WTC11 (cell line): ENCODE measurements around the gene PIK3CA. TPM values are rescaled to one million over a fixed set of nuclear protein-coding genes. Genes with fewer than 3 reads are reported as not detected.

Experiments
- ATAC-seq: fragments of 200-7000 bp; cut with Tn5 transposase; 2 replicates; pipeline ENCODE4 v1.10.0; 2021; ENCODE audit warnings: mild to moderate bottlenecking, moderate library complexity
- CTCF ChIA-PET: fragments of 300-600 bp; sonication (Branson Sonifier 250); formaldehyde crosslinking; loops from one replicate; lab custom pipeline; 2021; ENCODE audit warnings: antibody characterized with exemption; lab: Charles Lee
- POLR2A ChIA-PET: fragments of 350-600 bp; sonication (Branson Sonifier 250); formaldehyde crosslinking; loops from one replicate; lab custom pipeline; 2021; ENCODE audit warnings: antibody characterized with exemption; lab: Charles Lee
- DNase-seq: peaks from one replicate; pipeline ENCODE4 v3.0.0; 2021; ENCODE audit warnings: low spot score
- H3K27ac Mint-ChIP-seq: 2 replicates; pipeline ENCODE4 v1.8.0; 2021; ENCODE audit warnings: mixed read lengths
- H3K27me3 Mint-ChIP-seq: 2 replicates; pipeline ENCODE4 v1.8.0; 2021; ENCODE audit warnings: low read depth, mild to moderate bottlenecking, moderate library complexity, mixed read lengths
- H3K36me3 Mint-ChIP-seq: 2 replicates; pipeline ENCODE4 v1.8.0; 2021; ENCODE audit warnings: mixed read lengths
- H3K4me1 Mint-ChIP-seq: 2 replicates; pipeline ENCODE4 v1.8.0; 2022; ENCODE audit warnings: mixed read lengths
- H3K4me3 Mint-ChIP-seq: 2 replicates; pipeline ENCODE4 v1.8.0; 2021; ENCODE audit warnings: mild to moderate bottlenecking, moderate library complexity, mixed read lengths
- H3K9me3 Mint-ChIP-seq: 2 replicates; pipeline ENCODE4 v1.8.0; 2021; ENCODE audit warnings: mixed read lengths
- CREM ChIP-seq: sonication (generic); formaldehyde crosslinking; IDR thresholded peaks from 2 replicates; pipeline ENCODE4 v1.8.1; 2022; ENCODE audit warnings: mild to moderate bottlenecking, missing genetic modification reagents, moderate library complexity
- E2F1 ChIP-seq: sonication (generic); formaldehyde crosslinking; IDR thresholded peaks from 2 replicates; pipeline ENCODE4 v1.8.0; 2022; ENCODE audit warnings: mild to moderate bottlenecking, missing genetic modification reagents
- FOXP1 ChIP-seq: sonication (generic); formaldehyde crosslinking; IDR thresholded peaks from 2 replicates; pipeline ENCODE4 v1.8.0; 2022; ENCODE audit warnings: missing genetic modification reagents, mild to moderate bottlenecking, moderate library complexity, borderline replicate concordance
- FOXP4 ChIP-seq: sonication (generic); formaldehyde crosslinking; IDR thresholded peaks from 2 replicates; pipeline ENCODE4 v1.8.0; 2022; ENCODE audit warnings: mild to moderate bottlenecking, missing genetic modification reagents
- HMGXB4 ChIP-seq: sonication (generic); formaldehyde crosslinking; IDR thresholded peaks from 2 replicates; pipeline ENCODE4 v1.8.1; 2023; ENCODE audit warnings: mild to moderate bottlenecking, moderate library complexity, missing genetic modification reagents
- IRF2 ChIP-seq: sonication (generic); formaldehyde crosslinking; IDR thresholded peaks from 2 replicates; pipeline ENCODE4 v1.8.0; 2022; ENCODE audit warnings: low read depth, missing genetic modification reagents, borderline replicate concordance
- JUN ChIP-seq: sonication (generic); formaldehyde crosslinking; IDR thresholded peaks from 2 replicates; pipeline ENCODE4 v1.8.0; 2023; ENCODE audit warnings: mild to moderate bottlenecking, missing genetic modification reagents
- KAT7 ChIP-seq: sonication (generic); formaldehyde crosslinking; IDR thresholded peaks from 2 replicates; pipeline ENCODE4 v1.8.1; 2023; ENCODE audit warnings: missing genetic modification reagents, mild to moderate bottlenecking, borderline replicate concordance
- RELA ChIP-seq: sonication (generic); formaldehyde crosslinking; IDR thresholded peaks from 2 replicates; pipeline ENCODE4 v1.8.1; 2022; ENCODE audit warnings: missing genetic modification reagents, mild to moderate bottlenecking, borderline replicate concordance
- SP1 ChIP-seq: sonication (generic); formaldehyde crosslinking; conservative IDR thresholded peaks from 2 replicates; pipeline ENCODE4 v1.8.1; 2022; ENCODE audit warnings: missing genetic modification reagents
- TEAD1 ChIP-seq: sonication (generic); formaldehyde crosslinking; IDR thresholded peaks from 2 replicates; pipeline ENCODE4 v1.8.0; 2022; ENCODE audit warnings: mild to moderate bottlenecking, missing genetic modification reagents
- ZNF219 ChIP-seq: sonication (generic); formaldehyde crosslinking; IDR thresholded peaks from 2 replicates; pipeline ENCODE4 v1.8.0; 2023; ENCODE audit warnings: missing genetic modification reagents, mild to moderate bottlenecking, borderline replicate concordance
- ZNF232 ChIP-seq: sonication (generic); formaldehyde crosslinking; IDR thresholded peaks from 2 replicates; pipeline ENCODE4 v1.8.0; 2022; ENCODE audit warnings: mild to moderate bottlenecking, missing genetic modification reagents
- ZNF396 ChIP-seq: fragments of 250-450 bp; sonication (Bioruptor Pico); IDR thresholded peaks from 2 replicates; pipeline ENCODE4 v1.8.0; 2021; ENCODE audit warnings: mild to moderate bottlenecking, moderate library complexity, borderline replicate concordance
- ZNF416 ChIP-seq: fragments of 250-450 bp; sonication (Bioruptor Pico); IDR thresholded peaks from 2 replicates; pipeline ENCODE4 v1.9.0; 2021; ENCODE audit warnings: mild to moderate bottlenecking, inconsistent platforms
- ZNF425 ChIP-seq: fragments of 250-450 bp; sonication (Bioruptor Pico); conservative IDR thresholded peaks from 2 replicates; pipeline ENCODE4 v1.9.0; 2021; ENCODE audit warnings: mild to moderate bottlenecking
- total RNA-seq: library from RNA; stranded (reverse); gene quantifications from 3 replicates; pipeline ENCODE4 v1.2.3, GENCODE V29; 2021
- TF ChIP-seq, protein P1 (sequence below): sonication (generic); formaldehyde crosslinking; IDR thresholded peaks from 2 replicates; pipeline ENCODE4 v1.8.0; 2022; ENCODE audit warnings: mild to moderate bottlenecking, missing genetic modification reagents
- TF ChIP-seq, protein P2 (sequence below): sonication (generic); formaldehyde crosslinking; IDR thresholded peaks from 2 replicates; pipeline ENCODE4 v1.8.1; 2022; ENCODE audit warnings: mild to moderate bottlenecking, moderate library complexity, missing genetic modification reagents

The PIK3CA gene
- total RNA-seq, 1 experiment from 2014 or later: 10.1 TPM

DNA sequence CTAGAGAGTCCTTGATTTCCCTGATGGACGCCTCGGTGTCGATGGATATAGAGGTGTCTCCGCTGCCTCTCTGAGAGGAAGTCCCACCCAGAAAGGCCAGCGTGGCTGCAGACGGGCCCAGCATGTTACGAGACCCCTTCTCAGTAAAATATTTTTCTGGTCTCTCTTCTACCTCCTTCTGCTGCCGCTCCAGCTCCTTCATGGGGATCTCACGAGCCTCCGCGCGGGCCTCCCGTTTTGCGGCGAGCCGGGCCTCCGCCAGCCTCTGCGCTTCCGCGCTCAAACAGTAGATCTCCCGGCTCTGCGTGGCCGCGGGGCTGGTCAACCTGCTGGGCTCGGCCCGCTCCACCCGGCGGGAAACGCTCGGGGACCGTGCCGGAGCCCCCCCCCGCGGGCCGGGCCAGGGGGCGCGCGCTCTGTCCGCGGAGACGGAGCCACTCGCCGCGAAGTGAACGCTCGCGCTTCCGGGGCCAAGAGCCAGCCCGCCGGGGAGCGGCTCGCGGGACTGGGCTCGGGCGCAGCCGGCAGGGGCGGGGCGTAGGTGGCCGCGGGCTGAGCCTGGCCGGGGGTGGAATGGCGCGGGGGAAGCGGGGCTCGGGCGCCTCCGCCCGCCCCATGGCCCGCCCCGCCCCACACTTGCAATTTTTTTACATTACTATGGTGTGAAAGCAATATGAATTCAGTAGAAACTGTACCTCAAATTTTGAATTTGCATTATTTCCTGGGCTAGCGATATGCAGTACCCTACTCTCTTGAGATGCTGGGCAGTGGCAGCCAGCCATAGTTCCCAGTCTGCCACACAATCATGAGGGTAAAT is 113.0 kb downstream of the PIK3CA start:
- Mint-ChIP-seq H3K27ac (no peak overlapping the region), H3K4me3 (peak overlapping the region; percentile 67), H3K27me3 (peaks cover 34% of the 10 kb centered on the region), H3K9me3 (peaks cover 25% of the 10 kb centered on the region), H3K36me3 (peaks cover 23% of the 10 kb centered on the region), H3K4me1 (no peaks in the 10 kb centered on the region)
- CTCF ChIA-PET: interaction anchor here (0.5 to 2.8 kb wide), 3 partner anchors 11 to 186 kb away, joined by 6 to 7 read pairs (median 6); no protein-coding TSS in a partner anchor
- TF ChIP-seq JUN (CRISPR knock-in tag): peak; percentile 29; the same call in 1 of the 2 replicates
- TF ChIP-seq IRF2 (CRISPR knock-in tag): no peak
- TF ChIP-seq, protein P1, sequence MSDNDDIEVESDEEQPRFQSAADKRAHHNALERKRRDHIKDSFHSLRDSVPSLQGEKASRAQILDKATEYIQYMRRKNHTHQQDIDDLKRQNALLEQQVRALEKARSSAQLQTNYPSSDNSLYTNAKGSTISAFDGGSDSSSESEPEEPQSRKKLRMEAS (CRISPR knock-in tag): no peak
- TF ChIP-seq, protein P2, sequence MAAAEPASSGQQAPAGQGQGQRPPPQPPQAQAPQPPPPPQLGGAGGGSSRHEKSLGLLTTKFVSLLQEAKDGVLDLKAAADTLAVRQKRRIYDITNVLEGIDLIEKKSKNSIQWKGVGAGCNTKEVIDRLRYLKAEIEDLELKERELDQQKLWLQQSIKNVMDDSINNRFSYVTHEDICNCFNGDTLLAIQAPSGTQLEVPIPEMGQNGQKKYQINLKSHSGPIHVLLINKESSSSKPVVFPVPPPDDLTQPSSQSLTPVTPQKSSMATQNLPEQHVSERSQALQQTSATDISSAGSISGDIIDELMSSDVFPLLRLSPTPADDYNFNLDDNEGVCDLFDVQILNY: peak; percentile 68; the same call in 1 of the 2 replicates
- TF ChIP-seq CREM: 0 out of 2 replicates have a peak, but pooled peaks have one; percentile 35
- no peak for TF ChIP-seq ZNF416 (CRISPR knock-in tag)
- TF ChIP-seq RELA (CRISPR knock-in tag): 0 out of 2 replicates have a peak, but pooled peaks have one; percentile 27
- TF ChIP-seq ZNF219: peak; percentile 69; the same call in 1 of the 2 replicates
- 0 out of 2 replicates have a peak, but pooled peaks have one; percentile 34 for TF ChIP-seq SP1
- TF ChIP-seq KAT7 (CRISPR knock-in tag): 0 out of 2 replicates have a peak, but pooled peaks have one; percentile 70
- TF ChIP-seq ZNF396: 0 out of 2 replicates have a peak, but pooled peaks have one; percentile 23
- 0 out of 2 replicates have a peak, but pooled peaks have one; percentile 26 for TF ChIP-seq ZNF232 (CRISPR knock-in tag)
- TF ChIP-seq E2F1: 0 out of 2 replicates have a peak, but pooled peaks have one; percentile 45
- 0 out of 2 replicates have a peak, but pooled peaks have one; percentile 60 for TF ChIP-seq HMGXB4 (CRISPR knock-in tag)
- TF ChIP-seq FOXP4: peak; percentile 78
- no peak for TF ChIP-seq ZNF425 (CRISPR knock-in tag)
- TF ChIP-seq TEAD1 (CRISPR knock-in tag): peak; percentile 55; the same call in 1 of the 2 replicates
- peak; percentile 40; the same call in 1 of the 2 replicates for TF ChIP-seq FOXP1 (CRISPR knock-in tag)
- DNase-seq (peak; percentile 71), ATAC-seq (peak; percentile 98)
- POLR2A ChIA-PET: no interaction called here
